ENCODE measurements around the gene MASP2. TPM values are rescaled to one million over a fixed set of nuclear protein-coding genes. Genes with fewer than 3 reads are reported as not detected.
"Not testable (repeated sequence)": the region's sequence is repeated elsewhere in the genome, so short reads cannot be mapped to it uniquely, and the experiment has no call there.

The MASP2 gene
- polyA plus RNA-seq, 1 donor: 12.8 TPM

- no peak for DNase-seq
These were observed 7.5 kb downstream of the MASP2 start for GRCh38 chr1:11039351-11040104.

- DNase-seq: peak; percentile 84
These were observed 9.3 kb downstream of the MASP2 start for GRCh38 chr1:11037740-11038182.

DNA sequence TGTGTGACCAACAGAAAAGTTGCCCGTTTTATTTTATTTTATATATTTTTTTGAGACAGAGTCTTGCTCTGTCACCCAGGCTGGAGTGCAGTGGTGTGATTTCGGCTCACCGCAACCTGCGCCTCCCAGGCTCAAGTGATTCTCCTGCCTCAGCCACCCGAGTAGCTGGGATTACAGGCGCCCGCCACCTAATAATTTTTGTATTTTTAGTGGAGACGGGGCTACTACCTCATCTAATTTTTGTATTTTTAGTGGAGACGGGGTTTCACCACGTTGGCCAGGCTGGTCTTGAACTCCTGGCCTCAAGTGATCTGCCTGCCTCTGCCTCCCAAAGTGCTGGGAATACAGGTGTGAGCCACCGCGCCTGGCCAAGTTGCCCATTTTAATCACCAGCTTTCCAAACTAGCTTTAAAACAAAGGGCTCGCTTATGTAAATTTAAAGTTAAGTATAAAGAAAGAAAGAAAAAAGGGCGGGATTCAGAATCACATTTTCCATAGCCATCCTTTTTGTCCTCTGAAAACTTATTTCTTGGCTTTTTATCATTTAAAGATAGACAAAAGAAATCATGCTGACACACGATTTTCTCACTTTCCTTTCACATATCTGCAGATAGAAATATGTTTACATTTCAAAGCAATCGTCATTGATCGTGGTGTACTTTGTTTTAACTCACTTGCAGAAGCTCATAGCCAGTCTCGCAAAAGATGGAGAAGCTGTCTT is 9.9 kb downstream of the MASP2 start:
- DNase-seq: not testable (repeated sequence)

DNA sequence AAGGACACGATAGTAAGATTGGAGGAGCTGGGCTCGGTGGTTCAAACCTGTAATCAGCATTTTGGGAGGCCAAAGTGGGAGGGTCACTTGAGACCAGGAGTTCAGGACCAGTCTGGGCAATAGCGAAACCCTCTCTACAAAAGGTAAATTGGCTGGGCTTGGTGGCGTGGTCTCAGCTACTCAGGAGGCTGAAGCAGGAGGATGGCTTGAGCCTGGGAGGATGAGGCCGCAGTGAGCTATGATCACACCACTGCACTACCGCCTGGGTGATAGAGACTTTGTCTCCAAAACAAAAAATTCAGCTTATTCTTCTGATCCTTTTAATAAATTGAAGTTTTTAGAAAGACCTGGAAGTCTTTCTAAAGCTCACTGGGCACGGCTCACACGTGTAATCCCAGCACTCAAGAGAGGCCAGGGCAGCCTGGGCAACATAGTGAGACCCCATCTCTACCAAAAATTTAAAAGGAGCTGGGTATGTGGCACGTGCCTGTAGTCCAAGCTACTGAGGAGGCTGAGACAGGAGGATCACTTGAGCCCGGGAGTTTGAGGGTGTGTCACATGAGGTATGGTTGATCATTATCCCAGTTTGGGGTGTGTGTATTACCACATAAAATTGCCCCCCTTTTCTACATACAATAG is 15.3 kb downstream of the MASP2 start:
- DNase-seq: no peak

GRCh38 chr1:11030865-11031264 is 16.2 kb downstream of the MASP2 start:
- DNase-seq: no peak

DNA sequence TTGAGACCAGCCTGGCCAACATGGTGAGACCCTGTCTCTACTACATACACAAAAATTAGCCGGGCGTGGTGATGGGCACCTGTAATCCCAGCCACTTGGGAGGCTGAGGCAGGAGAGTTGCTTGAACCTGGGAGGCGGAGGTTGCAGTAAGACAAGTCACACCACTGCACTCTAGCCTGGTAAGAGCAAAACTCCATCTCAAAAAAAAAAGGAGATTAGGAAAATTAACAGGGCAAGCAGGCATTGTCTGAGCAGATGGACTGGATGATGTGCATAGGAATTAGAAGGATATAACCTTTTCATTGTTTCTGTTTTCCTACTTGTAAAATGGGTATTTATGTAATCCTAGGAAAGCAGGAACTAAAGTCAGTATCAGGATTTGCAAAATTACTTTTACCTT is 19.0 kb downstream of the MASP2 start:
- no peak for DNase-seq

DNA sequence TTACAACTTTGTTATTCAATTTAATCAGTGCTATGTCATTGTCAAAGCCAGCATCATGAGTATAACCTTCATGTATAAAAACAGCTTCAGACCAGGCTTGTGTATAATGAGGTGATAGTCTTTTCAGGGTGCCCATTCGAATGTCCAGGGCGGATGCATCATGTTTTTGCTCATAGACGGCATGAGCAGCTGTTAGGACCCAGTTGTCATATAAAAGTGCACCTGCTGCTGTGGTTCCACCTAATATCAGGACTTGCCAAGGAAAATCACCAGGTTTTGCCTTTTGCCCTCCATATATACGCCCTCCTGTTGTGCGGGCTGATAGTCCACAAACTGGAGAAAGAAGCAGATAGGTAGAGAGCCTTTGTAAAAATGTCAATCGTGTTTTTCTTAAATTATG is 19.7 kb downstream of the MASP2 start:
- DNase-seq: no peak

GRCh38 chr1:11026903-11027302 is 20.1 kb downstream of the MASP2 start:
- no peak for DNase-seq

DNA sequence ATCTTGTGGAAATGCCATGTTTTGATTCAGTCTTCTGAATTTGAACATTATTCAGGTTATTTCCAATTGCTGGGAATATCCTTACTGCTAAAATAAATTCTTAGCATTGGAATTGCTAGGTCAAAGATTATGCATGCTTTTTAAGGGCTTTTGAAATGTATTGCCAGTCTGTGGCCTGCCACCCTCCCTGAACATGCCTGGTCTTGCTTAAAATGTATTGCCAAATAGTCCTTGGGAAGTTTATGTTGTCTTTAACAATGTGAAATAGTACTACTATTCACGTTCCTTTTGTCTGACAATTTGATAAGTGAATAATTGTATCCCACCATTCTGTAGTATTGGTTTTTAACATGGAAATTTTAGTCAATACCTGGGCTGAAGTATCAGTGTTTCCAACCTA is 21.0 kb downstream of the MASP2 start:
- DNase-seq: no peak

GRCh38 chr1:11025618-11026017 is 21.4 kb downstream of the MASP2 start:
- DNase-seq: no peak

DNA sequence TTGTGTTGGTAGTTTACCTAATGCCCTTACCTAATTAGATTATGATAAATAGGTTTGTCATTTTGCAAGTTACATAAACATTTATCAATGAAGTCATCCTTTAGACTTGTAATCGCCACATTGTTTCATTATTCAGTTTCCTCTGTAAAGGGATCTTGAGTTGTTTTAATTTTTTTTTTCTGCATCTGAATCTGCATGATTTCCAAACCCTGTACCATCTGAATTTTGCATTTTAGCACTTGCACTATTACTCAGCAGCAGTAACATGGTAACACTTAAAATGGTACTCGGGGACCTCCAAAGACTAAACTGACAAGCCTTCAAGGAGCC is 22.2 kb downstream of the MASP2 start:
- DNase-seq: no peak

GRCh38 chr1:11024154-11024873 is 22.7 kb downstream of the MASP2 start:
- DNase-seq: no peak

GRCh38 chr1:11023201-11023600 is 23.8 kb downstream of the MASP2 start:
- DNase-seq: no peak

GRCh38 chr1:11019971-11020370 is 27.1 kb downstream of the MASP2 start:
- DNase-seq: no peak

- DNase-seq: not testable (repeated sequence)
These were observed 27.7 kb downstream of the MASP2 start for GRCh38 chr1:11019358-11019757.

DNA sequence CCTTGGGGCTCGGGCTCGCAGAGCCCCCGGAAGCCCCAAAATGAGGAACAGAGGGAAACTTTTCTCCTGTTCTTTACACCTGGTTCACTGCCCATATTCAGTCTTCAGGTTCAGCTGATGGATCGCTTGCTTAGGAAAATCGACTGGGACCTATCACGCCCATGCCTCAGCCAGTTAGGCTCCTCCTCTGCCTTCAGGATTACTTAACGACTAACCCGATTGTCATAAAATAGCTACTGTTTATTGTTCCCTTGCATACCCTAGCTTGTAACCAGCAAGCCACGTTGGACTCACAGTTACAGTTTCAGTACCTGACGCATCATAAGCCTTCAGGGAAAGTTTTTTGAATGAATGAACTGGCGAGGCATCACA is 33.9 kb downstream of the MASP2 start:
- no peak for DNase-seq

DNA sequence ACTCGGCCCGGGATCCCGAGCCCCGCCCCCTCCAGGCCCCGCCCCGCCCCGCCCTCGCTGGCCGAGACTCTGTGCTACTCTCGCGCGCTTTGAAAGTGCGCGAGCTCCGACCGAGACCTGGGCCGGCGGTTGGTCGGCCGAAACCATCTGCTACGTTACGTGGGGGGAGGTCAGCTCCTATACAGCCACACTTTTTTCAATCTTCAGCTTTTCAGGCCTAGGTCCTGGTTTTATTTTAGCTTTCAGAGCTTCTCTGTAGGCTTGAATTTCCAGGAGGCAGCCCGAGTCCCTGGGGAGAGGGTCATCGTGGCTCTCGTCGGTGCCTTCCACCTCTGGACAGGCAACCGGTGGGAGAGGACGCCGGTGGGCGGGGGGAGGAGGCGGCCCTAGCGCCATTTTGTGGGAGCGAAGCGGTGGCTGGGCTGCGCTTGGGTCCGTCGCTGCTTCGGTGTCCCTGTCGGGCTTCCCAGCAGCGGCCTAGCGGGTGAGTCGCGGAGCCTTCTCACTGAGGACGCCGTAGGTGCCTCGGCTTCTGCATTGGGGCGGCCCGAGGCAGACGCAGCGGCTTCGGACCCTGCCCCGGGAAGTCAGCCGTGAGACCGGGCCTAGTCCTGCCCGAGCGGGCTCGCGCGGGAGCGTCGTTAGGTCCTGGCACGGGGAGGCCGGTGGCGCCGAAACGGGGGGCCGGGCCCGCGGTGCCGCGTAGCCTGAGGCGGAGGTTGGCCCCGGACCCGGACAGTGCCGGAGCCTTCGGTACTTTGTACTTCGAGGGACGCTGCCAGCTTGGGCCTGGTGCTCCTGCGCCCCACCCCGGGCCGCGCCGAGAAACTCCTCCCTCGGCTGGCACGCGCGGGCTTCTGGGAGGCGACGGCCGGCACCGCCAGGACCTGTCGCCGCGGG is 34.5 kb downstream of the MASP2 start, which contains the start of gene TARDBP:
Gene TARDBP (plus strand): TSS at position 395 of the 900 bp plus-strand sequence. CDS start 1,074 bp downstream, outside the sequence.
- DNase-seq: peak; percentile 93

DNA sequence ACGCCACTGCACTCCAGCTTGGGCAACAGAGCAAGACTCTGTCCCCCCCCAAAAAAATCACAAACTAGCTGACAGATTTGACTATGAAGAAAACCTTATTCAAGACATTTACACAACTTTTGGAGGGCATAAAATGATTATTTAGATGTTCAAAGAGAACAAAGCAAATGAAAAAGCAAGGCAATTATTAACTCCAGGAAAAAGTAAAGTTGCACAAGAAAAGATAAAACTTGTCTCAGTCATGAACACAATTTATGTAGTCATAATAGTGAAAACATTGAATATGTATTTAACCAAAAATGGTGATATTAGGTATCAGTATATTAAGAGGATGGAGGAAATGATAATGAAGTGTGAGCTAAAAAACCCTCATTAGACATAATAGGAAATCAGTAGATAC is 46.5 kb downstream of the MASP2 start:
- no peak for DNase-seq

GRCh38 chr1:10996100-10996499 is 50.9 kb downstream of the MASP2 start:
- DNase-seq: no peak

DNA sequence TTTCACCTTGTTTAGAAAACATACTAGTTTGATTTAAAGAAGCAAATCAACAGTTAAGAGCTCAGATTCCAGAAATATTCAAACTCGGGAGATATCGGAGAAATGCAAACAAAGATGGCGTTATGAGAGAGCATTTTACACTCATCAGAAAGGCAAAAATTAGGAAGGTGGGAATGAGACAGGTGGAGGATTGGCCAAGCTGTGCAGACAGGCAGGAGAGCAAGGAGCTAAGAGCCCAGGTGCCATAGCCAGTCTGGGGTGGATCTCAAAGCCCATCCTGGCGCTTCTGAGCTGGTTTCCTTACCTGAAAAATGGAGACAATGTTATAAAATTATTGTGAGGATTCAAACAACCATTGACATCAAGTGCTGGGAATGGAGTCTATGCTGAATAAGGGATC is 54.2 kb downstream of the MASP2 start:
- no peak for DNase-seq

- not testable (repeated sequence) for DNase-seq
These were observed 55.0 kb downstream of the MASP2 start for GRCh38 chr1:10992004-10992403.
